DMS153 treated with DMSO at 0.1 percent for 48 hours (cell line): ENCODE measurements around the gene RAB20.
"Not testable (repeated sequence)": the region's sequence is repeated elsewhere in the genome, so short reads cannot be mapped to it uniquely, and the experiment has no call there.

ENCODE experiments used
- DNase-seq: peaks from one replicate; lab custom pipeline; 2025; ENCODE audit not compliant: unreplicated experiment; lab: John Stamatoyannopoulos, UW

Gene RAB20

GRCh38 chr13:110561344-110562035 lies at the start of gene RAB20:
RAB20 (minus strand) TSS chr13:110561722; CDS start chr13:110561519, 203 bp downstream.
- peak; percentile 41 for DNase-seq

- DNase-seq: no peak
These were observed 49.6 kb upstream of the RAB20 start for GRCh38 chr13:110610955-110611595.

- DNase-seq: no peak
These were observed 46.2 kb upstream of the RAB20 start for GRCh38 chr13:110607675-110608224.

- not testable (repeated sequence) for DNase-seq
These were observed 44.8 kb upstream of the RAB20 start for GRCh38 chr13:110606281-110606680.

GRCh38 chr13:110605132-110605531 lies 43.6 kb upstream of the RAB20 start:
- DNase-seq: no peak

GRCh38 chr13:110600980-110601379 lies 39.5 kb upstream of the RAB20 start:
- DNase-seq: no peak

- DNase-seq: no peak
These were observed 38.8 kb upstream of the RAB20 start for GRCh38 chr13:110600261-110600819.

- DNase-seq: no peak
These were observed 35.6 kb upstream of the RAB20 start for GRCh38 chr13:110597041-110597689.

- DNase-seq: peak; percentile 51
These were observed 32.1 kb upstream of the RAB20 start for GRCh38 chr13:110593430-110594130.

- DNase-seq: no peak
These were observed 31.1 kb upstream of the RAB20 start for GRCh38 chr13:110592665-110593064.

GRCh38 chr13:110590577-110590976 lies 29.1 kb upstream of the RAB20 start:
- DNase-seq: no peak

GRCh38 chr13:110589793-110590390 lies 28.4 kb upstream of the RAB20 start:
- DNase-seq: no peak

GRCh38 chr13:110583178-110583865 lies 21.8 kb upstream of the RAB20 start:
- no peak for DNase-seq

- no peak for DNase-seq
These were observed 21.0 kb upstream of the RAB20 start for GRCh38 chr13:110582421-110582954.

- no peak for DNase-seq
These were observed 20.1 kb upstream of the RAB20 start for GRCh38 chr13:110581506-110582185.

- no peak for DNase-seq
These were observed 19.3 kb upstream of the RAB20 start for GRCh38 chr13:110580800-110581199.

GRCh38 chr13:110578363-110578762 lies 16.8 kb upstream of the RAB20 start:
- DNase-seq: no peak

- no peak for DNase-seq
These were observed 15.4 kb upstream of the RAB20 start for GRCh38 chr13:110576736-110577476.

- DNase-seq: no peak
These were observed 14.5 kb upstream of the RAB20 start for GRCh38 chr13:110576070-110576394.
